GM18511 (cell line): ENCODE measurements around the gene TCTA.
"Not testable (repeated sequence)": the region's sequence is repeated elsewhere in the genome, so short reads cannot be mapped to it uniquely, and the experiment has no call there.

ENCODE experiments used
- ATAC-seq: cut with Tn5 transposase; IDR thresholded peaks from one replicate; pipeline ENCODE4 v1.9.1; 2021; ENCODE audit warnings: mild to moderate bottlenecking, moderate library complexity; ENCODE audit not compliant: unreplicated experiment

TCTA gene, protein sequence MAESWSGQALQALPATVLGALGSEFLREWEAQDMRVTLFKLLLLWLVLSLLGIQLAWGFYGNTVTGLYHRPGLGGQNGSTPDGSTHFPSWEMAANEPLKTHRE

DNA sequence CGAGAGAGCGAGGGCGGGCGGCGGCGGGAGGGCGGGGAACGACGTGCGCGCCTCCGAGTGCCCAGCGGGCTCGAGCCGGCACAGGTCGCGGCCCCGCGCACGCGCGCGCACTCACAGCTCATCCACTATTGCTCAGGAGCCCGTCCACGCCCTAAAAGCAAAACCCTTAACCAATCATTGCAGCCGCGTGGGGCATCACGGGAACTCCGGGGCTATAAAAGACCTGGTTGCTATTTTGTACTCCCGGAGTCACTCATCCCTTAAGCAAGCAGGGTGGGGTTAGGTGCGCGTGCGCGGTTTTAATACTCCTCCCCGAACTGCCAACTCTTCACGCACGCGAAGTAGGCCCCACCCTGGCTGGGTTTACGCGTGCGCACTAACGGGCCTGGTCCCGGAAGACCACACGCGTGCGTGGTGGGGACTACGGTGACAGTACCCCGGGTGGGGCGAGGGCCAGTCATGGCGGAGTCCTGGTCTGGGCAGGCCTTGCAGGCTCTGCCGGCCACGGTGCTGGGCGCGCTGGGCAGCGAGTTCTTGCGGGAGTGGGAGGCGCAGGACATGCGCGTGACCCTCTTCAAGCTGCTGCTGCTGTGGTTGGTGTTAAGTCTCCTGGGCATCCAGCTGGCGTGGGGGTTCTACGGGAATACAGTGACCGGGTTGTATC, at the start of gene TCTA, which contains the start of gene RHOA:
TSS of gene TCTA (plus strand) at position 456 of the 664 bp plus-strand sequence. CDS start at position 460, 4 bp downstream.
TSS of gene RHOA (minus strand) at position 9 of the 664 bp plus-strand sequence. CDS start 36,387 bp downstream, outside the sequence.
- ATAC-seq, result peak; percentile 82

DNA sequence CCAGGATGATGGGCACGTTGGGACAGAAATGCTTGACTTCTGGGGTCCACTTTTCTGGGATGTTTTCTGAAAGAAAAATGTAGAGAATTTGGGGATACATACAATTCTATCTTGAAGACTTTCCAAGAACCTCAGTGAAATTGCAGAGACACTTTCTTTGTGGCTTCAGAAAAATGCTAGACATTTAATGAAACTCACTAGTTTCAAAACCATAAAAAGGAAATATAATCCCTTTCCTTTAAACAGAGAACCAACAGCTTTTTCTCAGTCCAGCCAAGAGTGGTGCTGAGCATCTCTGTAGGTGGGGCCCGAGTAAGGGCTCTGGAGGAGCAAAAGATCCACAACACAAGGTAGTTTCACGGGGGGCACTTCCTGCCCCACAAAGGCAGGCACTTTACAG, 49.7 kb upstream of the TCTA start:
- no peak for ATAC-seq

GRCh38 chr3:49370585-49371290, 41.5 kb upstream of the TCTA start:
- no peak for ATAC-seq

GRCh38 chr3:49371946-49372345, 40.3 kb upstream of the TCTA start:
- ATAC-seq, result no peak

DNA sequence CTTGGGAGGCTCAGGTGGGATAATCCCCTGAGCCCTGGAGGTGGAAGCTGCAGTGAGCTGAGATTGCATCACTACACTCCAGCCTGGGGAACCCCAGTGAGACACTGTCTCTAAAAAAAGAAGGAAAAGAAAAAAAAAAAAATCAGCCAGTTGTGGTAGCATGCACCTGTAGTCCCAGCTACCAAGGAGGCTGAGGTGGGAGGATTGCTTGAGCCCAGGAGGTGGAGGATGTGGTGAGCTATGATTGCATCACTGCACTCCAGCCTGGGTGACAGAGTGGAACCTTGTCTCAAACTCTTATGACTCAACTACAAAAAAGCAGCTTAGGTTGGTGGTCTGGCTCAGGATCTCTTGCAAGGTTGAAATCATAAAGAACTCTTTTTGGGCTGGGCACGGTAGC, 34.7 kb upstream of the TCTA start:
- ATAC-seq, result no peak

- ATAC-seq, result no peak
These were observed 33.9 kb upstream of the TCTA start for GRCh38 chr3:49378249-49378895.

GRCh38 chr3:49383387-49383786, 28.8 kb upstream of the TCTA start:
- ATAC-seq, result no peak

DNA sequence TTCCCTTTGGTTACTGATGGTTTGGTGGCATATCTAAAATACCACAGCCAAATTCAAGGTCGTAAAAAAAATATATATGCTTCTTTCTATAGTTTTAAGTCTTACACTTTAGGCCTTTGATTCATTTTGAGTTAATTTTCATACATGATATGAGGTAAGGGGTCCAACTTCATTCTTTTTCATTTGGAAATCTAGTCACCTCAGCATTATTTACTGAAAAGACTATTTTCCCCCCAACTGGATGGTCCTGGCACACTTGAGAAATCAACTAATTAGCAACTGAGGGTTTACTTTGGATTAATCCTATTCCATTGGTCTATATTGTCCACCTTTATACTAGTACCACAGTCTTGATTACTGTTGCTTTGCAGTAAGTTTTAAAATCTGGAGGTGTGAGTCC, 26.6 kb upstream of the TCTA start:
- no peak for ATAC-seq

DNA sequence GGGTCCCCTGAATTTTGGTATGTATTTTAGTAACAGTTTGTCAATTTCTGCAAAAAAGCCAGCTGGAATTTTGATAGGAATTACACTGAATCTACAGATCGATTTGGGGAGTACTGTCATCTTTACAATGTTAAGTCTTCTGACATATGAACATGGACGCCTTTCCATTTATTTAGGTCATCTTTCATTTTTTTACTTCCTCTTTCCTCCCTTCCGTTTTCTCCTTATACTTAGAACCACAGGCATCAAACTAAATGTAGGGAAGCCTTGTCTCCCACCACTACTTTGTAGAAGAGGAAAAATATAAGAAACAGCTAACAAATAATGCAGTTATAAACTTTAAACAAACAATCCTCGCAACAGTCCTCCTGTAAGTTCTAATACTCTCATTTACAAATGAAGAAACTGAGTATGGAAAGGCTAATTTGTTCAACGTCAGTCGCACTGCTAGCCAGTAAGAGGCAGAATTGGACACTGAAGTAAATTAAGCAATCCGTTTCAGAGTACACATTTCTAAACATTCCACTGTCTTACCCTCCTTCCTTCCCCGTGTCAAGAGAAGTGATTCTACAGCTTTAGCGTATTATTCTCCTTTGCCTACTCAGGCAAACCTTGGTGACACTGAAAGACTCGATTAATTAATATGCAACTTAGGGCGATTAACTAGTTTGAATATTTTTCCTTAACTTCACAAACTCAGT, 26.0 kb upstream of the TCTA start:
- ATAC-seq, result no peak

DNA sequence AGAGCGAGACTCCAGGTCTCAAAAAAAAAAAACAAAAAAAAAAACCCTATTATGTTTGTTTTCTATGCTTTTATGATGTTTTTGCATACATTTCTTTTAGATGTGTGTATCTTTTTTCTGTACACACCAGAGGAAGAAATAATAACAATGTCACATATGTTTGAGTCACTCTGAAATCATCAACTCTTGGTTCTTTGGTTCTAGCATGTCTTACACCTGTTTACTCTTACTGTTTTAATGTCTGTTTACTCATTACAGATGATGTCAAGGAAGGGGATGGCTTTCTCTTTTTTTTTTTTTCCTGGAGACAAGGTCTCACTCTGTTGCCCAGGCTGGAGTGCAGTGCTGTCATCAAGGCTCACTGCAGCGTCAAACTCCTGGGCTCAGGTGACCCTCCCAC, 24.5 kb upstream of the TCTA start:
- no peak for ATAC-seq

- ATAC-seq, result no peak
These were observed 23.9 kb upstream of the TCTA start for GRCh38 chr3:49388289-49388820.

GRCh38 chr3:49389297-49389696, 22.9 kb upstream of the TCTA start:
- ATAC-seq, result no peak

- ATAC-seq, result not testable (repeated sequence)
These were observed 20.9 kb upstream of the TCTA start for GRCh38 chr3:49391310-49391709.

DNA sequence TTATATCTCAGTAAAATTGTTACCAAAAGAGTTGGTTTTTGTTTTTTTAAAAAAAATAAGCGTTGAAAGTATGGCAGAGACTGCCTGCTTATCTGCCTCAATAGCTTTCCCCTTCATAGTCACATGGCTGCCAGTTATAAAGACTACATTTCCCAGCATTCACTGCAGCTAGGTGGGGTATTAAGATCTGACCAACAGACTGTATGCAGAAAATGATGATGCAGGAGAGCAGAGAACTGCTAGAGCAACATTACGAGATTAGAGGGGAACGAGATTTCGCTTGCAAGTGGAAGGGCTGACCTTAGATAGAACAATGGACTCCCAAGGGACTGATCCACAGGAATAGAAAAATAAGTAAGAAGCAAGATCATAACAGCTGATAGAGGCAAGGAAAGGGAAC, 14.8 kb upstream of the TCTA start:
- ATAC-seq, result no peak

- no peak for ATAC-seq
These were observed 12.8 kb upstream of the TCTA start for GRCh38 chr3:49399461-49399860.

DNA sequence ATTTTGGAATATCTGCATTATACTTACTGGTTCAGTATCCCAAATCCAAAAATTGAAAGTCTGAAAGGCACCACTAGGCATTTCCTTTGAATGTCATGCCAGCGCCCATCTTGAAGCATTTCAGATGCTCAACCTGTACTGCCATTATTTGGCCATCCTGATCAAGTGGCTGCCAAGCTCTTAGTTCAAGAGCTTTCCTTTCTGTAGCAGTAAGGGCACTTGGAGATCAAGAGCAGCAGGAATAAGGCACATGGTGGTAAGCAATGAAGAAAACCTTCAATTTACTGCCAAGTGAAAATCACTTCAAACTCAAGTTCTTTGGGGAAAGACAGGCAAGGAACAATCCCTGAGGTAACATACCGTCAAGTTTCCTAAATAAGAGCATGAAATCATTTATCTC, 10.5 kb upstream of the TCTA start:
- no peak for ATAC-seq

DNA sequence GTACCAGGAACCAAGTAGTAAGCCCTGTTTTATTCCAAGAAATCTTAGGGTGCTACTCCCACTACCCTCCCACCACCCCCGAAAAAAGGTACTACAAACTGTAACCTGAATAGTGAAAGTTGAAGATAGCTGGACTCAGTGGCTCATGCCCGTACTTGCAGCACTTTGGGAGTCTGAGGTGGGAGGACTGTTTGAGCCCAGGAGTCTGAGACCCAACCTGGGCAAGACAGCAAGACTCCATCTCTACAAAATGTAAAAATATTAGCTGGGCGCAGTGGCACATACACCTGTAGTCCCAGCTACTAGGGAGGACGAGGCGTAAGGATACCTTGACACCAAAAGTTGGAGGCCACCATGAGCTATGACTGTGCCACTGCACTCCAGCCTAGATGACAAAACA, 8.3 kb upstream of the TCTA start:
- ATAC-seq, result no peak

GRCh38 chr3:49405570-49405969, 6.7 kb upstream of the TCTA start:
- not testable (repeated sequence) for ATAC-seq

- no peak for ATAC-seq
These were observed 5.4 kb upstream of the TCTA start for GRCh38 chr3:49406571-49407565.
